Femur (tissue), 1 donor: ENCODE measurements around the gene FILIP1.

Experiments
- DNase-seq: peaks from one replicate; pipeline ENCODE4 v3.0.0-alpha.2; 2017

FILIP1 gene

DNA sequence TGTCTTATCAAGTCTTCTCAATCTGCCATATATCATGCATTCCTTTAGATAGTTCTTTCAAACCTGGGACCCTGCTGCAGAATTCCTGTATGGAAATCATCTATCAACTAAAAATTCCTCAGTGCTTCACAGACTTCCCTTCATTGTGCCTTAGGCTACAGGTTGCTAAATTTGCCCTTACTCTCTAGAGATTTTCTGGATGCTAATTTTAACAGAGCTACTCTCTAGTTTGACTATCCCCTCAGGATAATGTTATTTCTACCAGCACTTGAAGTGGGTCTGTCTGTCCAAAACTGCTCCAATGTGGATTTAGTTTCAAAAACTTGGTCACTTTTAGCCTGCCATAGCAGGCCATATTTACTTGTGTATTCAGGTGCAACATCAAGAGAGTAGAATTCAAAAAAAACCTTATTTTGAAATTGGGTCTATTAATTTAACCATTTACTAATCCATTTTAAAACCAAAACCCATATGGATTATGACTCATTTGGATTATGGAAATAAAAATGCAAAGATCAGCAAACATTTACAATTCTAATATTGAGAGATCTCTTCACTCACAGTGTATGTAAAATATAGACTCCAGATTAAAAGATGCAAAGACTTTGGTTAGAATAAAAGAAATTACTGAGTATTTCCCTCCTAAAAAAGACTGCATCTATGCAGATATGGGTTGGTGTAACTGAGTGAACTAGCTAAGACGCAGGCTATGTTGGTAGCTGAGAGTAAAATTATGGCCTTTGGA lies 236.1 kb downstream of the FILIP1 start:
- no peak for DNase-seq

DNA sequence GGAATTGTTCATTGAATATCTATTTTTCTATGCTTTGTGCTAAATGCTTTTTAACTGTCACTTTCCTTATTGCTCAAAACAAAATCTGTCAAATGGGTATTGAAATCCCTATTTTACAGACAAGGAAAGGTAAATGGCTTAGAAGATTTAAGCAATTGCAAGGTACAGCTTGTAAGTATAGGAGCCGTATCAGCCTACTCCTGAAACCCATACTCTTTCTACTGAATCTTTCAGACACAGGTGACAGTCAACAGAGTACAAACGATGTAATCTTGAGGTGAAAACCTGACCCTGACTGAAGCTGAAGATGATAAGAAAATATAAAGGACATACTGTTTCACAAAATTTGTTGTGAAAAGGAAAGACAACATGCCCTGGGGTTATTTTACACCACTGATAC lies 243.0 kb downstream of the FILIP1 start:
- no peak for DNase-seq

DNA sequence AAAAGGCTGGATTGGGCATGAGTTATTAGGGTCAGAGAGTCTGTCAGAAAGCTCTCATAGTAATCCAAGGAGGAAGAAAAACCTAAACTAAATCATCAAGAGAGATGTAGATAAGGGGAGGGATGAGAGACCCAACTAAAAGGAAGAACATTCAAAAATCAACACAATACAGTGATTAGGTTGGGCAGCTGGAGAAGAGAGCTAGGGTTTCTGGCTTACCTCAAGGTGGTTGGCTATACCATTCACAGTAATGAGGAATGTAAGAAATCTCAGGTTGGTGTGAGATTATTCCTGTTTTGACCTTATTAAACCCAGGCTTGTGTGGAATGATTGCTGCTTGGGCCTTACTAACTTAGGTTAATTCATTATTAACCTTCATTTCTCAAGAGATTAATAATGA lies 243.8 kb downstream of the FILIP1 start:
- DNase-seq, result no peak

DNA sequence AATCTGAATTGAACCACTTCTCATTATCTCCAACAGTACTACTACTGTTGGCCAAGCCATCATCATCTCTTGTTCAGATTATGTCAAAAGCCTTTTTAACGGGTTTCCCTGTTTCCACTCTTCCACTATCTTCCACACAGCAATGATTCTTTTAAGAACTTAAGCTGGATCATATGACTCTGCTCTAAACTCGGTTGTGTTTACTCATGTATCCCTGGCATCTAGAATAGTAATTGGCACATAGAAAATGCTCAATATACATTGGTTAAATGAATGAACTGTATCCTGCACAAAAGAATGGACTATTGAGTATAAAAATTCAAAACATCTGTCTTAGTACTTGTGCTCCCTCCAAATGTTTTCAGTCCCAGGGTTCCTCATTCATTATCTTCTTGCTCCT lies 247.2 kb downstream of the FILIP1 start:
- DNase-seq, result no peak

DNA sequence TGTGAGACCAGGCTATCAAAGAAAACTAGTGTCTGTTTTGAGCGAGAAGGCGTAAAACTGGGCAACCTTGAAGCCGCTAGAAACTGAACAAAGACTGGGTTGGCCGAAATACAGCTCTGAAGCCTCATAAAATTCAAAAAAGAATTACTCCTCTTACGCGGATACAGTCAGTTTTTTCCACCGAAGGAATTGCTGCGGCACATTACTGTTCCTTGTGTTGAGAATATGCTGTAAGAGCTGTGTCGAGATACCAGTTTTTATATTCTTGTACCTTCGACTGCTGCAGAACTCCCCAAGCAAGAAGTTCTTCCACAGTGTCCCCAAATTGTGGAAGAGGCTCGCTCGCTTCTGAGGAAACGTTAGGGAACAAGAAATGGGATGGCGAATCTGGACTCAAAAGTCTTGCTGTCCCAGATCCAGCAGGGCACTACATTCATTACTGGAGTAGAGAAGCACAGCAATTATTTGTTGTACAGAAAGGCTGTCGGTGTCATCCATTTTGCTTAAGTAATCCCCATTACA lies 249.5 kb downstream of the FILIP1 start:
- no peak for DNase-seq

DNA sequence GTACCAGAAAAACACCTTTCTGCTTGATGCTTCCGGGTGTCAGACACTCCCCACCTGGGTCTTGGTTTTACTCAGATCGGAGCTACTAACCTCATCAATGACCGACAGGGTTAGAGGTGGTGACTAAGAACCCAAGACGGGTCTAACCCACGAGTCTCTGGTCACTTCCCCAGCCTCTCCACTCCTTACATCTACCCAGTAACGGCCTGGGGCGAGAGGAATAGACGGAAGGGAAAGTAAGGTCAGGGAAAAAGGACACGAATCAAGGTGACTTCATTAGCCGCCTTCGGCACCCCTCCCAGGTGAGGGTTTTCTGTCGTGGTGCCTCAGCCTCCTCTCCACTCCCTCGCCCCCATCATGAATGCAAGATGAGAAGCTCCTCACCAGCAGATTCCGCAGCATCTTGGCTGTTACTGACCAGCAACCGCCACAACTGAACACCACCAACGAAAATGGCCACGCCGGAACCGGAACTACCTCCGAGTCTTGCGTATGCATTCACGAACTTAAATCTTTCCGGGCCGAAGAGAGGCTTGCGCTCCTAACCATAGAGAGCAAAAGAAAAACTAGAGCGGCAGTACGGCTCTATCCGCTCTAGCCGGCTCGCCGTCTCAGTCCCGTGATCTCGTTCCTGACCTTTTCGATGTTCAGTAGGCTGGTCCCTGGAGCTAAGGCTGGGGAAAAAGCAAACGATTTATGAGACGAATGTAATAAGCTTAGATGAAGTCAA lies 250.1 kb downstream of the FILIP1 start, which contains the start of gene COX7A2:
Gene COX7A2, minus strand, starts transcription at position 469 of the 730 bp plus-strand sequence. Its CDS starts 67 bp downstream, at position 402.
- DNase-seq, result peak; percentile 96
